Uterus (tissue), 2 donors: ENCODE measurements around the gene PVALB.

Source experiments
- POLR2A ChIP-seq, 2 donors: fragments of 450-650 bp; IDR thresholded peaks; one replicate each; pipeline ENCODE4 v1.6.1; 2016; ENCODE audit warnings: antibody characterized with exemption in 2 of 2, mild to moderate bottlenecking in 1 of 2, moderate library complexity in 1 of 2
- TF ChIP-seq, protein P1 (sequence below), 4 experiments: fragments of 200-600 bp in 2 of 4; fragments of 450-650 bp in 2 of 4; sonication (generic) in 2 of 4; IDR thresholded peaks; one replicate each; pipeline ENCODE4 v1.5.1; 2016 to 2019; ENCODE audit warnings: antibody characterized with exemption in 4 of 4, mild to moderate bottlenecking in 2 of 4, moderate library complexity in 1 of 4

DNA sequence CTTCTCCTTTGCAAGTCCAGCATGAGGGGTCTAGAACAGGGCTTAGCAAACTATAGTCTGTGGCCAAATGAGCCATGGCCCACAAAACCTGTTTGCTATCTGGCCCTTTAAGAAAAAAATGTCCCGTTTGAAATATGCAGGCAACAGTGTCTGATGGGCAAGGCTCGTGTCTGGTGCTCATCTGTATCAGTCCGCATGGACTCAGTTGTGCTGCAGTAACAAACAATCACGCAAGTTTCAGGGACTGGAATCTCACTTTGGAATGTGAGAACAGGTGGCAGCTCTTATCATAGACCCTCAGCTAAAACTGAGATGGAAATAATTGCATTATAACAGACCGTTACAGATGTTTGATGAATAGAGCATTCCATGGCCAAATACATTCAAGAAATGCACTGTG is 19.1 kb upstream of the PVALB start:
- TF ChIP-seq, protein P1, sequence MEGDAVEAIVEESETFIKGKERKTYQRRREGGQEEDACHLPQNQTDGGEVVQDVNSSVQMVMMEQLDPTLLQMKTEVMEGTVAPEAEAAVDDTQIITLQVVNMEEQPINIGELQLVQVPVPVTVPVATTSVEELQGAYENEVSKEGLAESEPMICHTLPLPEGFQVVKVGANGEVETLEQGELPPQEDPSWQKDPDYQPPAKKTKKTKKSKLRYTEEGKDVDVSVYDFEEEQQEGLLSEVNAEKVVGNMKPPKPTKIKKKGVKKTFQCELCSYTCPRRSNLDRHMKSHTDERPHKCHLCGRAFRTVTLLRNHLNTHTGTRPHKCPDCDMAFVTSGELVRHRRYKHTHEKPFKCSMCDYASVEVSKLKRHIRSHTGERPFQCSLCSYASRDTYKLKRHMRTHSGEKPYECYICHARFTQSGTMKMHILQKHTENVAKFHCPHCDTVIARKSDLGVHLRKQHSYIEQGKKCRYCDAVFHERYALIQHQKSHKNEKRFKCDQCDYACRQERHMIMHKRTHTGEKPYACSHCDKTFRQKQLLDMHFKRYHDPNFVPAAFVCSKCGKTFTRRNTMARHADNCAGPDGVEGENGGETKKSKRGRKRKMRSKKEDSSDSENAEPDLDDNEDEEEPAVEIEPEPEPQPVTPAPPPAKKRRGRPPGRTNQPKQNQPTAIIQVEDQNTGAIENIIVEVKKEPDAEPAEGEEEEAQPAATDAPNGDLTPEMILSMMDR (IDR thresholded peaks at IDR 0.05), result no peak
- no peak for TF ChIP-seq POLR2A (IDR thresholded peaks at IDR 0.05)
